Fibroblast of pulmonary artery (primary cell): ENCODE measurements around the gene CSTF2T.

Experiments used
- DNase-seq: peaks from one replicate; pipeline ENCODE4 v3.0.0-alpha.2; 2010; ENCODE audit warnings: low read depth
- H3K4me3 ChIP-seq: replicated peaks from 2 replicates; pipeline ENCODE4 v1.5.1; 2011; ENCODE audit warnings: low read depth, mild to moderate bottlenecking, control low read depth, low read length, moderate library complexity
- CTCF ChIP-seq: IDR thresholded peaks from 2 replicates; pipeline ENCODE4 v1.5.1; 2011; ENCODE audit warnings: mild to moderate bottlenecking, control low read depth, low read length, inconsistent platforms; ENCODE audit errors: missing control alignments

The CSTF2T gene

GRCh38 chr10:51700228-51700817 lies 928 bp upstream of the CSTF2T start:
- peak; percentile 76 for DNase-seq
- H3K4me3 ChIP-seq: peak overlapping the region; percentile 95
- TF ChIP-seq CTCF: no peak

GRCh38 chr10:51699145-51699474 lies 285 bp downstream of the CSTF2T start:
- peak overlapping the region; percentile 95 for H3K4me3 ChIP-seq
- DNase-seq: no peak
- no peak for TF ChIP-seq CTCF

- no peak for TF ChIP-seq CTCF
- peak overlapping the region; percentile 95 for H3K4me3 ChIP-seq
- DNase-seq: no peak
Measured at GRCh38 chr10:51698473-51699063, 827 bp downstream of the CSTF2T start.

- DNase-seq: no peak
- no peak overlapping the region for H3K4me3 ChIP-seq
- TF ChIP-seq CTCF: no peak
Measured at GRCh38 chr10:51696251-51696650, 3.1 kb downstream of the CSTF2T start.

GRCh38 chr10:51694086-51694768 lies 5.2 kb downstream of the CSTF2T start:
- no peak for TF ChIP-seq CTCF
- DNase-seq: no peak
- H3K4me3 ChIP-seq: no peak overlapping the region

GRCh38 chr10:51691135-51691534 lies 8.3 kb downstream of the CSTF2T start:
- DNase-seq: no peak
- H3K4me3 ChIP-seq: no peak overlapping the region
- no peak for TF ChIP-seq CTCF
